Esophagus muscularis mucosa (tissue), 3 donors: ENCODE results near the gene CTNNA2.

Source experiments
- POLR2AphosphoS5 ChIP-seq, 2 donors: sonication (generic); formaldehyde crosslinking; IDR thresholded peaks; one replicate each; pipeline ENCODE4 v1.6.1; 2017; ENCODE audit warnings: antibody characterized with exemption in 2 of 2
- TF ChIP-seq, protein P1 (sequence below), 3 experiments: fragments of 200-600 bp in 2 of 3; fragments of 450-650 bp in 1 of 3; sonication (generic) in 2 of 3; IDR thresholded peaks; one replicate each; pipeline ENCODE4 v1.5.1; 2017 to 2019; ENCODE audit warnings: antibody characterized with exemption in 3 of 3, mild to moderate bottlenecking in 2 of 3, moderate library complexity in 1 of 3

DNA sequence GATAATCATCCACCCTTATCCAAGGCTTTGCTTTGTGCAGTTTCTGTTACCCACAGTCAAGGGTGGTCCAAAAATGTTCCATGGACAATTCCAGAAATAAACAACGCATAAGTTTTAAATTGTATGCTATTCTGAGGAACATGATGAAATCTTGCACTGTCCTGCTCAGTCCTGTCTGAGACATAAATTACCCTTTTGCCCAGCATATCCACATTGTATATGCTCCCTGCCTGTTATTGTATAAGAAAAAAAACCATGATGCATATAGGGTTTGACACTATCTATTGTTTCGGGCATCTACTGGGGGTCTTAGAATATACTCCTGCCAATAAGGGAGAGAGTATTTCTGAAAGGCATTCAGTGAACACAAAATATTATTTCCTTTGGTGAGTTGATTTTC, 767.7 kb downstream of the CTNNA2 start:
- TF ChIP-seq, protein P1, sequence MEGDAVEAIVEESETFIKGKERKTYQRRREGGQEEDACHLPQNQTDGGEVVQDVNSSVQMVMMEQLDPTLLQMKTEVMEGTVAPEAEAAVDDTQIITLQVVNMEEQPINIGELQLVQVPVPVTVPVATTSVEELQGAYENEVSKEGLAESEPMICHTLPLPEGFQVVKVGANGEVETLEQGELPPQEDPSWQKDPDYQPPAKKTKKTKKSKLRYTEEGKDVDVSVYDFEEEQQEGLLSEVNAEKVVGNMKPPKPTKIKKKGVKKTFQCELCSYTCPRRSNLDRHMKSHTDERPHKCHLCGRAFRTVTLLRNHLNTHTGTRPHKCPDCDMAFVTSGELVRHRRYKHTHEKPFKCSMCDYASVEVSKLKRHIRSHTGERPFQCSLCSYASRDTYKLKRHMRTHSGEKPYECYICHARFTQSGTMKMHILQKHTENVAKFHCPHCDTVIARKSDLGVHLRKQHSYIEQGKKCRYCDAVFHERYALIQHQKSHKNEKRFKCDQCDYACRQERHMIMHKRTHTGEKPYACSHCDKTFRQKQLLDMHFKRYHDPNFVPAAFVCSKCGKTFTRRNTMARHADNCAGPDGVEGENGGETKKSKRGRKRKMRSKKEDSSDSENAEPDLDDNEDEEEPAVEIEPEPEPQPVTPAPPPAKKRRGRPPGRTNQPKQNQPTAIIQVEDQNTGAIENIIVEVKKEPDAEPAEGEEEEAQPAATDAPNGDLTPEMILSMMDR (IDR thresholded peaks at IDR 0.05), result no peak
- TF ChIP-seq POLR2AphosphoS5 (IDR thresholded peaks at IDR 0.05), result no peak
